HFFc6 (cell line): Measurements from ENCODE around the gene CISTR. TPM values are rescaled to one million over a fixed set of nuclear protein-coding genes. Genes with fewer than 3 reads are reported as not detected.

Experiments
- DNase-seq: peaks from one replicate; pipeline ENCODE4 v3.0.0-alpha.2; 2018
- H3K27ac Mint-ChIP-seq: 2 replicates; pipeline ENCODE4 v1.8.0; 2020; ENCODE audit warnings: mild to moderate bottlenecking, mixed read lengths
- H3K27me3 Mint-ChIP-seq: 2 replicates; pipeline ENCODE4 v1.8.0; 2021; ENCODE audit warnings: mild to moderate bottlenecking, moderate library complexity, mixed read lengths; ENCODE audit not compliant: insufficient read depth
- H3K36me3 Mint-ChIP-seq: 2 replicates; pipeline ENCODE4 v1.8.0; 2021; ENCODE audit warnings: low read depth, mixed read lengths
- H3K4me1 Mint-ChIP-seq: 2 replicates; pipeline ENCODE4 v1.8.0; 2020; ENCODE audit warnings: low read depth, mixed read lengths
- H3K4me3 Mint-ChIP-seq: 2 replicates; pipeline ENCODE4 v1.8.0; 2020; ENCODE audit warnings: mild to moderate bottlenecking, moderate library complexity, mixed read lengths
- H3K9me3 Mint-ChIP-seq: 2 replicates; pipeline ENCODE4 v1.8.0; 2020; ENCODE audit warnings: mild to moderate bottlenecking, mixed read lengths
- CTCF ChIP-seq: fragments of 200-600 bp; sonication (generic); IDR thresholded peaks from 2 replicates; pipeline ENCODE4 v1.5.0; 2021; ENCODE audit warnings: antibody characterized with exemption, mild to moderate bottlenecking
- total RNA-seq, 6 experiments: library from RNA; stranded (reverse); fragmentation: NEBNext Ultra II Directional; extraction: Animal tissue kit (Norgen Biotek cat#: 25700); gene quantifications; 2 replicates in 1 of 6; 3 replicates in 5 of 6; pipeline ENCODE4 v1.2.3, GENCODE V29; 2021

The CISTR gene
- total RNA-seq, 6 experiments from 2014 or later: not detected

- no peak for TF ChIP-seq CTCF
- Mint-ChIP-seq H3K9me3 (no peaks in the 10 kb centered on the region), H3K36me3 (no peaks in the 10 kb centered on the region), H3K4me3 (no peak overlapping the region), H3K4me1 (peaks cover 39% of the 10 kb centered on the region), H3K27ac (no peak overlapping the region), H3K27me3 (peaks cover 43% of the 10 kb centered on the region)
- no peak for DNase-seq
Measured at GRCh38 chr12:53699678-53700025, 52.1 kb downstream of the CISTR start.

GRCh38 chr12:53698948-53699677 is 52.7 kb downstream of the CISTR start:
- Mint-ChIP-seq H3K9me3 (no peaks in the 10 kb centered on the region), H3K27ac (no peak overlapping the region), H3K4me1 (peaks cover 41% of the 10 kb centered on the region), H3K36me3 (no peaks in the 10 kb centered on the region), H3K4me3 (no peak overlapping the region), H3K27me3 (peaks cover 42% of the 10 kb centered on the region)
- TF ChIP-seq CTCF: no peak
- no peak for DNase-seq

- Mint-ChIP-seq H3K4me3 (no peak overlapping the region; the same call in 1 of the 2 replicates), H3K27ac (no peak overlapping the region), H3K36me3 (no peaks in the 10 kb centered on the region; the same call in 1 of the 2 replicates), H3K9me3 (no peaks in the 10 kb centered on the region), H3K27me3 (peaks cover 42% of the 10 kb centered on the region), H3K4me1 (peaks cover 30% of the 10 kb centered on the region)
- no peak for TF ChIP-seq CTCF
- DNase-seq: no peak
Measured at GRCh38 chr12:53696655-53697331, 55.0 kb downstream of the CISTR start.

Other genes starting within 250 kb of the CISTR start
- not detected for gene NPFF, start 244.5 kb downstream of the CISTR start, total RNA-seq
- 10 to 100 TPM; 23.6 to 32.1 (median 29.8) TPM for gene ATF7, start 125.6 kb downstream of the CISTR start, total RNA-seq
- gene ATP5MC2, start 75.9 kb downstream of the CISTR start, total RNA-seq: 100 to 1,000 TPM; 257 to 366 (median 308) TPM
- gene CALCOCO1, start 24.5 kb downstream of the CISTR start, total RNA-seq: 10 to 100 TPM; 77.3 to 99.3 (median 87.2) TPM
- not detected for gene HOXC13, start 186.9 kb upstream of the CISTR start, total RNA-seq
- gene HOXC12, start 202.9 kb upstream of the CISTR start, total RNA-seq: not detected
- gene HOXC11, start 221.1 kb upstream of the CISTR start, total RNA-seq: 1 to 10 TPM in 4 of 6 experiments, under 1 TPM in 2; 0.09 to 2.2 (median 1.8) TPM
- 1 to 10 TPM in 4 of 6 experiments, under 1 TPM in 1, not detected in 1; 0.26 to 3.7 (median 2.8) TPM for gene HOTAIR, start 223.0 kb upstream of the CISTR start, total RNA-seq
- 1 to 10 TPM in 3 of 6 experiments, under 1 TPM in 2, not detected in 1; 0.33 to 1.4 (median 1.3) TPM for gene HOXC10, start 233.2 kb upstream of the CISTR start, total RNA-seq
- gene HOXC9, start 248.2 kb upstream of the CISTR start, total RNA-seq: 1 to 10 TPM in 3 of 6 experiments, under 1 TPM in 3; 0.17 to 1.5 (median 1.1) TPM